HepG2 (cell line): ENCODE results near the gene ASB4. TPM values are rescaled to one million over a fixed set of nuclear protein-coding genes. Genes with fewer than 3 reads are reported as not detected.

Source experiments
- ATAC-seq: fragments of 200-7000 bp; cut with Tn5 transposase; 3 replicates; pipeline ENCODE4 v1.9.1; 2020; ENCODE audit warnings: mild to moderate bottlenecking, moderate library complexity
- BruUV-seq: library from RNA; stranded (reverse); fragments of 400-500 nt; replicated peaks from 2 replicates; lab custom pipeline; 2021; lab: Mats Ljungman, UMichigan
- CTCF ChIA-PET: fragments of 300-600 bp; formaldehyde crosslinking; extraction: SDS; loops from one replicate; lab custom pipeline; 2021; ENCODE audit warnings: low total read pairs, inconsistent platforms, low intra/inter-chr PET ratio; lab: Yijun Ruan, JAX
- POLR2A ChIA-PET: fragments of 350-600 bp; sonication (Branson Sonifier 250); formaldehyde crosslinking; loops from one replicate; lab custom pipeline; 2020; ENCODE audit warnings: antibody characterized with exemption, inconsistent platforms; lab: Yijun Ruan, JAX
- DNase-seq: peaks from one replicate; pipeline ENCODE4 v3.0.0-alpha.2; 2015; ENCODE audit warnings: low spot score
- FAIRE-seq: peaks from 3 replicates; lab custom pipeline; 2011; peaks lifted over from hg19 to GRCh38; lab: Jason Lieb, UNC
- H2AFZ ChIP-seq: one replicate; pipeline ENCODE4 v1.6.1; 2011; ENCODE audit warnings: low read length, inconsistent platforms
- H3K27ac ChIP-seq: fragments of 300-600 bp; 3 replicates; pipeline ENCODE4 v1.8.0; 2011; ENCODE audit warnings: mixed run types, mild to moderate bottlenecking, mixed read lengths, low read length, inconsistent platforms; ENCODE audit not compliant: insufficient read depth; ENCODE audit errors: extremely low read length
- H3K27me3 ChIP-seq, 2 experiments: fragments of 200-600 bp in 1 of 2; 2 replicates in 1 of 2; 3 replicates in 1 of 2; pipeline versions ENCODE4 v1.6.0 to v1.8.0; 2011; ENCODE audit warnings: low read length in 2 of 2, mild to moderate bottlenecking in 2 of 2, moderate library complexity in 2 of 2, inconsistent platforms in 1 of 2; ENCODE audit not compliant: insufficient read depth in 2 of 2, control insufficient read depth in 1 of 2
- H3K36me3 ChIP-seq, 2 experiments: fragments of 200-600 bp in 1 of 2; replicated peaks in 1 of 2; 2 replicates in 1 of 2; 3 replicates in 1 of 2; pipeline versions ENCODE4 v1.5.1 to v1.8.0; 2011; ENCODE audit warnings: low read length in 2 of 2, inconsistent platforms in 1 of 2; ENCODE audit not compliant: insufficient read depth in 2 of 2, control insufficient read depth in 1 of 2
- H3K4me1 ChIP-seq: 2 replicates; pipeline ENCODE4 v1.5.1; 2012; ENCODE audit warnings: low read length, inconsistent platforms; ENCODE audit not compliant: insufficient read depth
- H3K4me2 ChIP-seq: 2 replicates; pipeline ENCODE4 v1.6.0; 2011; ENCODE audit warnings: low read depth, low read length, inconsistent platforms
- H3K4me3 ChIP-seq, 3 experiments: fragments of 200-600 bp in 1 of 3; sonication (generic), shearing (Covaris generic) in 1 of 3; replicated peaks in 1 of 3; 2 replicates each; pipeline ENCODE4 v1.5.1; 2011 to 2016; ENCODE audit warnings: low read length in 3 of 3, inconsistent platforms in 2 of 3, low read depth in 2 of 3, mild to moderate bottlenecking in 2 of 3, control low read depth in 1 of 3, mixed read lengths in 1 of 3; ENCODE audit not compliant: insufficient read depth in 1 of 3
- H3K79me2 ChIP-seq: one replicate; pipeline ENCODE4 v1.6.1; 2011; ENCODE audit warnings: low read length, inconsistent platforms; ENCODE audit not compliant: insufficient read depth
- H3K9ac ChIP-seq: 2 replicates; pipeline ENCODE4 v1.6.0; 2011; ENCODE audit warnings: mild to moderate bottlenecking, low read depth, low read length, inconsistent platforms; ENCODE audit not compliant: insufficient read depth
- H3K9me3 ChIP-seq: 2 replicates; pipeline ENCODE4 v1.5.1; 2012; ENCODE audit warnings: mild to moderate bottlenecking, low read length
- H4K20me1 ChIP-seq: 2 replicates; pipeline ENCODE4 v1.6.0; 2011; ENCODE audit warnings: inconsistent platforms, mild to moderate bottlenecking, low read length, moderate library complexity; ENCODE audit not compliant: insufficient read depth
- HMGA1 ChIP-seq: sonication (generic); formaldehyde crosslinking; conservative IDR thresholded peaks from 2 replicates; pipeline ENCODE4 v1.4.0; 2020; ENCODE audit warnings: missing genetic modification reagents
- HNRNPUL1 ChIP-seq: fragments of 200-400 bp; formaldehyde crosslinking; IDR thresholded peaks from 2 replicates; pipeline ENCODE4 v1.6.1; 2017; ENCODE audit warnings: low read depth, mild to moderate bottlenecking, low read length, moderate library complexity
- HOXA5 ChIP-seq: sonication (generic); formaldehyde crosslinking; IDR thresholded peaks from 2 replicates; pipeline ENCODE4 v1.4.0; 2020; ENCODE audit warnings: missing genetic modification reagents
- KLF12 ChIP-seq: sonication (generic); formaldehyde crosslinking; IDR thresholded peaks from 2 replicates; pipeline ENCODE4 v1.4.0; 2020; ENCODE audit warnings: missing genetic modification reagents, borderline replicate concordance
- LCORL ChIP-seq, 2 experiments: fragments of 450-650 bp in 1 of 2; sonication (generic) in 1 of 2; formaldehyde crosslinking in 1 of 2; IDR thresholded peaks; 2 replicates each; pipeline versions ENCODE4 v1.5.0 to v1.6.1; 2017 to 2020; ENCODE audit warnings: antibody characterized with exemption in 1 of 2, missing genetic modification reagents in 1 of 2
- NFE2 ChIP-seq: sonication (generic); formaldehyde crosslinking; IDR thresholded peaks from 2 replicates; pipeline ENCODE4 v1.4.0; 2020; ENCODE audit warnings: missing genetic modification reagents
- TFDP2 ChIP-seq: sonication (generic); formaldehyde crosslinking; IDR thresholded peaks from 2 replicates; pipeline ENCODE4 v1.4.0; 2020; ENCODE audit warnings: missing genetic modification reagents
- ZNF331 ChIP-seq: sonication (generic); formaldehyde crosslinking; IDR thresholded peaks from 2 replicates; pipeline ENCODE4 v1.4.0; 2020; ENCODE audit warnings: missing genetic modification reagents
- ZNF557 ChIP-seq: sonication (generic); formaldehyde crosslinking; IDR thresholded peaks from 2 replicates; pipeline ENCODE4 v1.4.0; 2020; ENCODE audit warnings: missing genetic modification reagents
- WGBS: methylation state at CpG from one replicate; pipeline ENCODE4 v1.1.6; 2017; ENCODE audit warnings: low lambda C conversion rate; 5-methylcytosine and 5-hydroxymethylcytosine counted together
- in situ Hi-C: cut with HindIII; loops from 2 replicates; pipeline ENCODE4 v1.10.0; 2017; ENCODE audit warnings: low pct_unique_long_range_greater_than_20kb; ENCODE audit not compliant: extremely low pct_ligation_motif_present
- intact Hi-C: fragments of 100-400 bp; cut with micrococcal nuclease; formaldehyde crosslinking; loops from one replicate; pipeline ENCODE4 v1.10.0; 2022; ENCODE audit not compliant: unreplicated experiment
- polyA plus RNA-seq, 8 experiments: library from polyadenylated mRNA; depleted of rRNA in 3 of 8; stranded (reverse) in 7 of 8; unstranded in 1 of 8; fragments of >200 nt; fragmentation: Illumina TruSeq in 4 of 8; extraction: Trizol in 4 of 8; gene quantifications; 2 replicates each; pipeline versions ENCODE4 v1.2.1 to v1.2.3, GENCODE V29; 2011 to 2016; ENCODE audit warnings: low read depth in 4 of 8, missing spikeins in 1 of 8, mixed read lengths in 1 of 8; ENCODE audit not compliant: insufficient read depth in 1 of 8
- total RNA-seq, 5 experiments: library from RNA; depleted of rRNA; stranded (reverse); fragments of >200 nt; fragmentation: Illumina TruSeq; extraction: Trizol; gene quantifications; 2 replicates each; pipeline ENCODE4 v1.2.3, GENCODE V29; 2016; ENCODE audit warnings: low read depth in 1 of 5
- TF ChIP-seq, protein P1 (sequence below): sonication (generic); formaldehyde crosslinking; IDR thresholded peaks from 2 replicates; pipeline ENCODE4 v1.4.0; 2020; ENCODE audit warnings: mild to moderate bottlenecking, low read depth, missing genetic modification reagents

ASB4 gene
- total and polyA plus RNA-seq, 2 of the 13 experiments (the other 11 are each of a cell fraction or from before 2014, with no cell fraction given): 1.1 to 4.0 TPM

GRCh38 chr7:95517870-95518269 is 32.1 kb downstream of the ASB4 start:
- no peaks in the 10 kb centered on the region for H3K9me3 ChIP-seq
- in situ Hi-C loops (no loop called here), intact Hi-C loops (no loop called here)
- H3K9ac ChIP-seq: no peak overlapping the region
- H3K27ac ChIP-seq: no peak overlapping the region
- 57% methylated on average over 1 of the region's 1 CpG for WGBS
- H3K4me3 ChIP-seq: no peak overlapping the region
- POLR2A ChIA-PET: no interaction called here
- DNase-seq: no peak
- H3K4me1 ChIP-seq: peaks cover 8% of the 10 kb centered on the region; the same call in 1 of the 2 replicates
- no peak for ATAC-seq
- FAIRE-seq: no peak
- TF ChIP-seq HOXA5: no peak
- TF ChIP-seq TFDP2 (CRISPR knock-in tag): no peak
- no peak for TF ChIP-seq HNRNPUL1
- TF ChIP-seq KLF12: no peak
- TF ChIP-seq HMGA1 (CRISPR knock-in tag): no peak
- no peak for TF ChIP-seq NFE2 (CRISPR knock-in tag)
- TF ChIP-seq ZNF331 (CRISPR knock-in tag): no peak
- TF ChIP-seq LCORL (IDR thresholded peaks at IDR 0.05): no peak
- no peak for TF ChIP-seq LCORL (CRISPR knock-in tag; IDR thresholded peaks at IDR 0.05)
- TF ChIP-seq, protein P1, sequence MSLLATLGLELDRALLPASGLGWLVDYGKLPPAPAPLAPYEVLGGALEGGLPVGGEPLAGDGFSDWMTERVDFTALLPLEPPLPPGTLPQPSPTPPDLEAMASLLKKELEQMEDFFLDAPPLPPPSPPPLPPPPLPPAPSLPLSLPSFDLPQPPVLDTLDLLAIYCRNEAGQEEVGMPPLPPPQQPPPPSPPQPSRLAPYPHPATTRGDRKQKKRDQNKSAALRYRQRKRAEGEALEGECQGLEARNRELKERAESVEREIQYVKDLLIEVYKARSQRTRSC (CRISPR knock-in tag): no peak
- TF ChIP-seq ZNF557 (CRISPR knock-in tag): no peak
- H2AFZ ChIP-seq: no peak overlapping the region
- no peaks in the 10 kb centered on the region for H3K36me3 ChIP-seq
- no TSS peak for BruUV-seq
- H4K20me1 ChIP-seq: no peaks in the 10 kb centered on the region
- no peak overlapping the region for H3K4me2 ChIP-seq
- CTCF ChIA-PET: no interaction called here
- no peaks in the 10 kb centered on the region for H3K27me3 ChIP-seq
- H3K79me2 ChIP-seq: no peaks in the 10 kb centered on the region
